ENCODE results near the gene ANGPTL3.
"Not testable (repeated sequence)": the region's sequence is repeated elsewhere in the genome, so short reads cannot be mapped to it uniquely, and the experiment has no call there.

Gene ANGPTL3, protein sequence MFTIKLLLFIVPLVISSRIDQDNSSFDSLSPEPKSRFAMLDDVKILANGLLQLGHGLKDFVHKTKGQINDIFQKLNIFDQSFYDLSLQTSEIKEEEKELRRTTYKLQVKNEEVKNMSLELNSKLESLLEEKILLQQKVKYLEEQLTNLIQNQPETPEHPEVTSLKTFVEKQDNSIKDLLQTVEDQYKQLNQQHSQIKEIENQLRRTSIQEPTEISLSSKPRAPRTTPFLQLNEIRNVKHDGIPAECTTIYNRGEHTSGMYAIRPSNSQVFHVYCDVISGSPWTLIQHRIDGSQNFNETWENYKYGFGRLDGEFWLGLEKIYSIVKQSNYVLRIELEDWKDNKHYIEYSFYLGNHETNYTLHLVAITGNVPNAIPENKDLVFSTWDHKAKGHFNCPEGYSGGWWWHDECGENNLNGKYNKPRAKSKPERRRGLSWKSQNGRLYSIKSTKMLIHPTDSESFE

DNA sequence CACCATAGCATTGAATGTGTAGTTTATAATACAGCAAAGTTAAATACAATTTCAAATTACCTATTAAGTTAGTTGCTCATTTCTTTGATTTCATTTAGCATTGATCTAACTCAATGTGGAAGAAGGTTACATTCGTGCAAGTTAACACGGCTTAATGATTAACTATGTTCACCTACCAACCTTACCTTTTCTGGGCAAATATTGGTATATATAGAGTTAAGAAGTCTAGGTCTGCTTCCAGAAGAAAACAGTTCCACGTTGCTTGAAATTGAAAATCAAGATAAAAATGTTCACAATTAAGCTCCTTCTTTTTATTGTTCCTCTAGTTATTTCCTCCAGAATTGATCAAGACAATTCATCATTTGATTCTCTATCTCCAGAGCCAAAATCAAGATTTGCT is at the start of gene ANGPTL3:
Gene ANGPTL3, plus strand, starts transcription at position 240 of the 400 bp plus-strand sequence. Its CDS starts 47 bp downstream, at position 287.
- no peak for DNase-seq (ENCODE audit: low spot score)

DNA sequence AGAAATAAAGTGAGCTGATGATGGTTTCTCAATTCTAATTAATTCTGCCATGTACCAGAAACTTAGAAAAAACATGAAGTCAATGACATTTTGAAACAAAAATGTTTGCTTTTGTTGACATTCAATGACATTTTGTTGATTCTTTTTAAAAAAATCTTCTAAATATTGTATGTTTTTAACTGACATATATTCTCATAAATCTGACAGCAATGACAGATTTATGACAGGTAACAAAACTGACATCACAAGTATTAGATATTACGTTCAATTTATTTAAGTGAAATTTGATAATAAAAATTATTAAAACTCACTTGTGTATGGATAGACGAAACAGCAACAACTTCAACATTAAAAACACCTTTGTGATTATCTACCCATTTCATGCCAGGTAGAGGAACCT is 36.0 kb upstream of the ANGPTL3 start:
- DNase-seq (ENCODE audit: low spot score): no peak

DNA sequence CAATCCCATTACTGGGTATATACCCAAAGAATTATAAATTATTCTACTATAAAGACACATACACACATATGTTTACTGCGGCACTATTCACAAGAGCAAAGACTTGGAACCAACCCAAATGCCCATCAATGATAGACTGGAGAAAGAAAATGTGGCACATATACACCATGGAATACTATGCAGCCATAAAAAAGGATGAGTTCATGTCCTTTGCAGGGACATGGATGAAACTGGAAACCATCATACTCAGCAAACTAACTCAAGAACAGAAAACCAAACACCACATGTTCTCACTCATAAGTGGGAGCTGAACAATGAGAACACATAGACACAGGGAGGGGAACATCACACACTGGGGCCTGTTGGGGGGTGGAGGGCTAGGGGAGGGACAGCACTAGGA is 30.1 kb upstream of the ANGPTL3 start:
- not testable (repeated sequence) for DNase-seq (ENCODE audit: low spot score)

DNA sequence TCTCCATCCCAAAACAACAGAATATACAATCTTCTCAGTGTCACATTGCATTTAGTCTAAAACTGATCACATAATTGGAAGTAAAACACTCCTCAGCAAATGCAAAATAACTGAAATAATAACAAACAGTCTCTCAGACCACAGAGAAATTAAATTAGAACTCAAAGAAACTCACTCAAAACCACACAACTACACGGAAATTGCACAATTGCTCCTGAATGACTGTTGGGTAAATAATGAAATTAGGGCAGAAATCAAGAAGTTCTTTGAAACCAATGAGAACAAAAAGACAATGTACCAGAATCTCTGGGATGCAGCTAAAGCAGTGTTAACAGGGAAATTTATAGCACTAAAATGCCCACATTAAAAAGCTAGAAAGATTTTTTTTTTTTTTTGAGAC is 29.4 kb upstream of the ANGPTL3 start:
- not testable (repeated sequence) for DNase-seq (ENCODE audit: low spot score)

DNA sequence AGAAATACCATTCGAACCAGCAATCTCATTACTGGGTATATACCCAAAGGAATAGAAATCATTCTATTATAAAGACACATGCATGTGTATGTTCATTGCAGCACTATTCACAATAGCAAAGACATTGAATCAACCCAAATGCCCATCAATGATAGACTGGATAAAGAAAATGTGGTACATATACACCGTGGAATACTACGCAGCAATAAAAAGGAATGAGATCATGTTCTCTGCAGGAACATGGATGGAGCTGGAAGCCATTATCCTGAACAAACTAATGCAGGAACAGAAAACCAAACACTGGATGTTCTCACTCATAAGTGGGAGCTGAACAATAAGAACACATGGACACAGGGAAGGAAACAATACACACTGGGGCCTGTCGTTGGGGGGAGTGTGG is 25.8 kb upstream of the ANGPTL3 start:
- not testable (repeated sequence) for DNase-seq (ENCODE audit: low spot score)

DNA sequence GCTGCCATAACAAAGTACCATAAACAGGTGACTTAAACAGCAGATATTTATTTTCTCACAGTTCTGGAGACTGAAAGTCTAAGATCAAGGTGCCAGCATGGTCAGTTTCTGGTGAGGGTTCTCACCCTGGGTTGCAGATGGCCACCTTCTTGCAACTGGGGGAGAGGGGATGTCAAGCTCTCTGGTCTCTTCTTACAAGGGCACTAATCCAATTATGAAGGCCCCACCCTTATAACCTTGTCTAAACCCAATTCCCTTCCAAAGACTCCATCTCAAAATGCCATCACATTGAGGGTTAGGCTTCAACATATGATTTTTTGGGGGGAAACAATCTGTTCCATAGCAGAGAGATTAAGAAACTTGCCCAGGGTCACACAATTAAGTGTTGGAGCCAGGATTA is 24.8 kb upstream of the ANGPTL3 start:
- no peak for DNase-seq (ENCODE audit: low spot score)

DNA sequence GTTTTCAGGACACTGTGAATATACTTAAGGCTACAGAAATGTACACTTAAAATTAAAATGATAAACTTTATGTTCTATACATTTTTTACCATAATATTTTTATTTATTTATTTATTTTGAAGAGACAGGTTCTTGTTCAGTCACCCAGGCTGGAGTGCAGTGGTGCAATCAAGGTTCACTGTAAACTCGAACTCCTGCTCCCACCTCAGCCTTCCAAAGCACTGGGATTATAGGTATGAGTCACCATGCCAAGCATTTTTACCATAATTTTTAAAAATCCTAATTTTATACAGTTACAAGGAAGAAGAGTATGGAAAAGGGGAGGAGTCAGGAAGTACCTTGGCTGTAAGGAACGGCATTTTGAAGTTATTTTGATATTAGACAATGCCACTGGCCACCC is 23.6 kb upstream of the ANGPTL3 start:
- DNase-seq (ENCODE audit: low spot score): no peak

DNA sequence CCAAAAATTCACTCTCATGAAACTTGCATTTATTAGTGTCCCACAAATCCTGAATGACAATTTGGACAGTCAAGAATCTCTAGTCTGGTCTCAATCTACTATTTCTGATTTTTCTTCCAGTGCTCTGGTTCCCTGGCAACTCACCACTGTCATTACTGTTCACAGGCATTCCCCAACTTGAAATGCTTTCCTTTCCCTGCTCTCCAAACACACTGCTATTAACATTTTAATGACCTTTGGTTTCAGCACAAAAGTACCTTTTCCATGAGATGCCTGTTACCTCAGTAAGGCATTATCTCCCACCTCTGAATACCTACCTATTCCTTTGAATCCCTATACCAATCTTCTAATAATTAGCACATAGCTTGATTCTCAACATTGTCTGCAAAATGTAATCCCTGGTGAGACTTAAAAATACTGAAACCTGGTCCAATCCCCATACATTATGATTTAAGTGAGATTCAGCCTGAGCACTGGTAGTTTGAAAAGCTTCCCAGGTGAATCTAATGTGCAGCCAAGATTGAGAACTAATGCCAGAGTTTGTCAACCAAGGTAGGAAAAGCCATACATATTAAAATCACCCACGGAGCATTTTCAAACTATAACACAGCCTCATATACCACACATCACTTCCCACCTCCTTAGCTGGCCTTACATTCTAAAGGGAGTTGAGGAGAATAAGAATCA is 11.7 kb upstream of the ANGPTL3 start:
- DNase-seq (ENCODE audit: low spot score): no peak

DNA sequence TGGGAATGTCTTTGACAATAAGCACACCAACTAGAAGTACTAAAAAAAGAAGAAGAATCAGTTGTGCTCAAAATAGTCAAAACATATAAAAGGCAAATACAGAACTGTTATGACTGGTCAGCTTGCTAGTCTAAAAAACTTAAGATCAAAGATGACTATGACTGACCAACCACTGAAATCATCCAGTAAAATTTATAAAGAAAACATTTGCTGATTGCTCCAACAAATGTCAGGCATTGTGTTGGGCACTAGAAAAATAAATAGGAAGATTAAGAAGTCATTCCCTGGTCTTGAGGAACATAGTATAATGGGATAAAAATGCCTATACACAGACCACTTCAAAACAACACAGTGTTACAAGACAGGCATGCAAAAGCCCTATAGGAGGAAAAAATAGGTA is 9.3 kb upstream of the ANGPTL3 start:
- DNase-seq (ENCODE audit: low spot score): no peak

DNA sequence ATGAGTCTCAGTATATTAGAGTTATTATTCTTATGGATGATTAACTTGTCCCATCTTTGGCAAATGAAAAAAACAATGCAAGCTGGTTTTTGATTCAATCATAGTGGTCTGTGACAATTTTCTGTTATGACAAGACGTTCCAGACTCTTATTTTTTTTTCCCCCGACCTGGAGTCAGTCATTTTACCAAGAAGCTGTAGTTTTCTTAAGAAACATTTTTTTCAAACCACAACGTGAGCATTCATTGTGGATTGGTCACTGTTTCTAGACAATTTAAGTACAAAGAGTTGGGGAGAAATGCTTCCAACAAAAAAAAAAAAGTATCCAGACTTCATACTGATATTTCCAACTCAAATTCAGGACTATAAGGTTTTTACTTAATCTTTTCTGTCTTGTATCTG is 8.0 kb upstream of the ANGPTL3 start:
- no peak for DNase-seq (ENCODE audit: low spot score)

DNA sequence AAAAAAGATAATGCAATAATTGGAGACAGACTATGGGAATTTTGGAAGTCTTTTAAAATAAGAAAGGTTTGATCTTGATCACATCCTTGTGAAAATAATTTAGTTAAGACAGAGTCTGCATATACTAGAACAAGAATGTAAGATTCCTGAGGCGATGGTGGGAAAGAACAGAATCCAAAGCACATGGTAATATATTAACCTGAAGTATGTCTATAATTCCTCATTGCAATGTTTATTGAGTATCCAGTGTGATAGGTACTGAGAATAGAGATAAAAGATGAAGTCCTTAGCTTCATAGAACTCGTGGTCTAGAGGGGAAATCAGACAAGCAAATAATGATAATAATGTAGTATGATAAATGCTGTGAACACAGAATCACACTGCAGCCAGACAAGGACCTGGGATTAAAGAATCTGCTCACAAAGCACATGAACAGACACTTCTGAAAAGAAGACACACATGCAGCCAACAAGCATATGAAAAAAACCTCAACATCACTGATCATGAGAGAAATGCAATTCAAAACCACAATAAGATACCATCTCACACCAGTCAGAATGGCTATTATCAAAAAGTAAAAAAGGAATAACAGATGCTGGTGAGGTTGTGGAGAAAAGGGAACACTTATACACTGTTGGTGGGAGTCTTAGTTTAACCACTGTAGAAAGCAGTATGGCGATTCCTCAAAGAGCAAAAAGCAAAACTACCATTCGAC is 6.9 kb upstream of the ANGPTL3 start:
- DNase-seq (ENCODE audit: low spot score): no peak

DNA sequence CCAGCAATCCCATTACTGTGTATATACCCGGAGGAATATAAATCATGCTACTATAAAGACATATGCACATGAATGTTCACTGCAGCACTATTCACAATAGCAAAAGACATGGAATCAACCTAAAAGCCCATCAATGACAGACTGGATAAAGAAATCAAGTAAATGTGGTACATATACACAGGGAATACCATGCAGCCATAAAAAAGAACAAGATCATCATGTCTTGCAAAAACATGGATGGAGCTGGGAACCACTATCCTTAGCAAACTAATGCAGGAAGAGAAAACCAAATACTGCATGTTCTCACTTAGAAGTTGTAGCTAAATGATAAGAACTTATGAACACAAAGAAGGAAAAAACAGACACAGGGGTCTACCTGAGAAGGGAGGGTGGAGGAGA is 6.4 kb upstream of the ANGPTL3 start:
- no peak for DNase-seq (ENCODE audit: low spot score)

DNA sequence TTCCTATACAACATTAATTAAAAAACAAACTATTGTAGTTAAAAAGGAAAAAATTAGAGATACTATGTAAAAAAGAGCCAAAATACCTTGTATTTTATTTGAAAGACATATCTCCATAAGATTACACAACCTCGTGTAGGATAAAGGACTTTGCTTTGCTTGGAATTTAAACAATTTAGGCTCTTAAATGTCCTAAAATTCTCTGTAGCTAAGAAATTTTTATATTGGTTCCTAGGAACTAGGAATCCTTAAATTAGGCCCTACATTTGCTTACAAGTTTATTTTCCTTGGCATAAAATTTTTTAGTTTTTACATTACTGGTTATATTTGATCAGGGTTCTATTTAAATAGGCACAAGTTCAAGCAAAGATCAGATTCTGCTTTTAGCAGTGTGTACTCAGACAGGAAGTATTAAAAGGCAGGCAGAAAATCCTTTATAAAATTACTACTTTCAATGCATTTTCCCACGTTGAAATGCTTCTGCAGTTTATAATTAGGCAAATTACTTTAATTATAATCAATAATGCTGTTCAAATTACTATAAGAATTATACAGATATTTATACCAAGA is 3.4 kb upstream of the ANGPTL3 start:
- no peak for DNase-seq (ENCODE audit: low spot score)

DNA sequence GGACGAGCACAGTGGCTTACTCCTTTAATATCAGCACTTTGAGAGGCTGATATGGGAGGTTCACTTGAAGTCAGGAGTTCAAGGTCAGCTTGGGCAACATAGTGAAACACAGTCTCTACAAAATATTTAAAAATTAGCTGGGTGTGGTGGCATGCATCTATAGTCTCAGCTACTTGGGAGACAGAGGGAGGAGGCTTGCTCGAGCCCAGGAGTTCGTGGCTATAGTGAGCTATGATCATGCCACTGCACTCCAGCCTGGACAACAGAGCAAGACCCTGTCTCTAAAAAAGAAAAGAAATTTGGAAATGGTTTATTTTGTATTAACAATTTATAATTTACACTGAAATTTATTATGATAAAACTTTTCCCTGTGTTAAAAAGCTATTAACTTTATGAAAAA is 1.7 kb upstream of the ANGPTL3 start:
- DNase-seq (ENCODE audit: low spot score): no peak

DNA sequence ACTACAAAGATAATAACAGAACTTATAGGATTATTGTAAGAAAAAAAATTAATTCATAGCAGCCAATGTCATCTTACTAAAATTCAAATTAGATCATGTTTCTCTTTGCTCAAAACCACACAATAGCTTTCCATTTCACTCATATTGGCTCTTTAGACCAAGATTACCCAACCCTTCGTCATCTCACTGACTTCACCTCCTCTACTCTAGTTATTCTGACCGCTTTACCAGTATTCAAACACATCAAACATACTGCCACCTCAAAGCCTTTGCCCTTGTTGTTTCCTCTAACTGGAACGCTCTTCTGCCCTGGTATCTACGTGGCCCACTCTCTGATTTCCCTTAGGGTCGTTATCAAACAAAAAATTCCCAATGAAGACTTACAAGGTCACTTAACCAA is 1.7 kb downstream of the ANGPTL3 start:
- DNase-seq (ENCODE audit: low spot score): no peak

DNA sequence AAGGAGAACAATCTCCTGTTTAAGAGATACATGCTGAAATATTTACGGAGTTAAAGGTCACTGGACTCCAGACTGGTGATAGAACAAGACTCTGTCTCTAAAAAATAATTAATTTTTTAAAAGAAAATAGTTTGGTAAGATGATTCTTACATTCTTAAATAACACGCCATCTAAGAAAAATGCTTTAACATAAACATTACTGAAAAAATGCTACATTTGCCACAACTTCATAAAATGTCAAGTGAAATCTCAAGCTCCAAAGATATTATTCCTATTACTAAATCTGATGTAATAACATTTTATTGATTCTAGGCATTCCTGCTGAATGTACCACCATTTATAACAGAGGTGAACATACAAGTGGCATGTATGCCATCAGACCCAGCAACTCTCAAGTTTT is 4.1 kb downstream of the ANGPTL3 start:
- DNase-seq (ENCODE audit: low spot score): no peak

DNA sequence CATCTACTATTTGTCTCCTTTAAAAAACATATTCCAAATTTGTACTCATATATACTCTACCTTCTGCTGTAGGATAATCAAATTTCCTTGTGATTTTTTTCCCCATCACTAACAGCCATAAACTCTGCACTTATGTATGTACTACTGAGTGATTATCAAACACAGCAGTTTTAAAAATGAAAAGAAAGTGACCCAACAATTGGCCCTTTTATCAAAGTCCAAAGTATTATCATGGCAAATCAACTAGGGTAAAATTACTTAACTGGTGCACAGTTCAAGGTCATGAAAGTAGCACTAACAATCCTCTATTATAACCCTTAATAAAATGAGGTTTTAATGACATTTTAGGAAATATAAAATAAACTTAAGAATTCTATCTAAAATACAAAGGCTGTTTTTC is 11.6 kb downstream of the ANGPTL3 start:
- DNase-seq (ENCODE audit: low spot score): no peak

DNA sequence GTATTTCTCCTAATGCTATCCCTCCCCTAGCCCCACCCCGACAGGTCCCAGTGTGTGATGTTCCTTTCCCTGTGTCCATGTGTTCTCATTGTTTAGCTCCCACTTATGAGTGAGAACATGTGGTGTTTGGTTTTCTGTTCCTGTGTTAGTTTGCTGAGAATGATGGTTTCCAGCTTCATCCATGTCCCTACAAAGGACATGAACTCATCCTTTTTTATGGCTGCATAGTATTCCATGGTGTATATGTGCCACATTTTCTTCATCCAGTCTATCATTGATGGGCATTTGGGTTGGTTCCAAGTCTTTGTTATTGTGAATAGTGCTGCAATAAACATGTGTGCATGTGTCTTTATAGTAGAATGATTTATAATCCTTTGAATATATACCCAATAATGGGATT is 13.3 kb downstream of the ANGPTL3 start:
- DNase-seq (ENCODE audit: low spot score): not testable (repeated sequence)

DNA sequence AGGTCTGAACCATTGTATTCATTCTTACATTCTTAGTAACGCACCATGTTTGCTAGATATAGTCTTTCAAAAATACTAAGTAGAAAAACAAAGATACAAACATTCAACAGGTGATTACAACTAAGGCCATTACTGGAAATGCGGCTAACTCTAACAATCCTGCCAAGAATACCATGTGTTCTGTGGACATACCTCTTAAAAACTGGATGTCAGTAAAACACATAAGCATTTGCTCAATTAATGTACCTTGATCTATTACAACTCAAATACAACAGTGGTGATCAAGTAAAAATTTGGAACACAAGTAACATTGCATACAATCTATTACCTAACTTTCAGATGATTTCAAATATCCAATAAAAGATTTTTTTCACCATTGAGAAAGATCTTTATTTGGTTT is 15.4 kb downstream of the ANGPTL3 start:
- no peak for DNase-seq (ENCODE audit: low spot score)

DNA sequence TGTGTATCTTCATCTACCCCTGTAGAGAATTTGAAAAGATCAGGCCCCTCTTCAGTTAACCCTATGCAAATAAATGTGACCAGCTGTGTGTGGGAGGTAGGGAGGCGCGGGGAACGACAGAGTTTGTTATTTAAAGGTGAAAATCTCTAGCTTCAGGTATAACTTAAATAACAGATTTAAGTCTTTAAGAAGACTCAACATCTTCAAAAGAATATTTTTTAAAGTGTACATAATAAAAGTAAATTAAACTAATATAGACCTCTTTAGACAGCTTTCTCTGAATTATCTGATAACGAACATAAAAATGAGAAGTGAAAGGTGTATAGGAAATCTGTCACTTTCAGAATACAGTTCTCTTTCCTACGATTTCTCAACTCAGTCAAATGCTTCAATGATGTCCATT is 16.0 kb downstream of the ANGPTL3 start:
- no peak for DNase-seq (ENCODE audit: low spot score)

DNA sequence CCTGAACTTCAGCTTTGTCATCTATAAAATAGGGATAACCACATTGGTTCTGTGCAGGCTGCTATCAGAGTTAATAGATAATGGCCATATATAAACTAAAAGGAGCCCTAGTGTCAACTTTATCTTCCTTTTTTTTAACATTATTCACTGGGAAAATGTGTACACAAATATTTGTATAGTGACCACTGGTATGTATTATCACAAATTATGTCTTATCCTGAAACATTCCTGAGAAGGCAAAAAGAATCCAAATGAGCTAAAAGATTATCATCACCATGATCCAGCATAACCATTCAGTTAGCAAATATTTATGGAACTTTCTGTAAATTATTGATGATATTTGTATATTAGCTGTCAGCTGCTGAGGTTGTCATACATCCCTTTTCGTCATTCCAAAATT is 16.6 kb downstream of the ANGPTL3 start:
- DNase-seq (ENCODE audit: low spot score): no peak

DNA sequence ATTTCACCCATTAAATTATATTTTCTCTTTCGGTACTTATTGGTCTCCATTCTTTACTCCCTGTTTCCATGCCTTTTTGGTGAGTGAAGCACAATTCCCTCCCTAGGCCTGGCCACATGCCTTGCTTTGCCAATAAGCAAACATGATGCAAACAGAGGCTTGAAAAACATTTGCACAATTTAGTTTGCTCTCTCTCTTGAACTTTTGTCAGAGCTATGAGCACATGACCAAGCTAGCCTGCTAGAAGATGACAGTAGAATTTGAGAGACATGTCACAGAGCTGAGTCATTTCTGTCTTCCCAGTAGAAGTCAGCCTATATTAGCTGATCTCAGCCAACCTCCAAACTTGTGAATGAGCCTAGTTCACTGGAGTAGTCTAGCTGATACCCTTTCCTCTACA is 24.6 kb downstream of the ANGPTL3 start:
- no peak for DNase-seq (ENCODE audit: low spot score)

DNA sequence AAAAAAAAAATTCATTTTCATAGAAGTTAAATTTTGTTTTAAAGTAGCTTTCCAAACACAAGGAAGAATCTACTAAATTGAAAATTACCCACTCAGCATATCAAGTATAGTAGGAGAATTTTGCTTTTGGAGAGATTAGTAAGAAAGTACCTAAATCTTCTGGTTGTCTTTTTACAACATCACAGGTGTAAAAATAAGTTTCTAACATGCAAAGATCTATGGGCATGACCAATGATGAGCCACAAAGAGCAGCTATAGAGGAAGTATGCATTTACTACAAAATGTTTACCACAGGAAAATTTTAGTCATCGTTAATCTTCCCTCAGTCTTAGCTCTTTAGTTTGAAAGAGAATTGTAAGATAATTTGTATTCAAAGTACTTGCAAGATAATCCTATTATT is 28.1 kb downstream of the ANGPTL3 start:
- DNase-seq (ENCODE audit: low spot score): no peak

Data from D341Med (cell line).